Loucy (cell line): ENCODE data around the gene IWS1.

Experiments
- H2AFZ ChIP-seq: fragments of 200-600 bp; sonication (generic); 2 replicates; pipeline ENCODE4 v1.6.0; 2016; ENCODE audit warnings: antibody characterized with exemption, mild to moderate bottlenecking, low read length, moderate library complexity
- H3F3A ChIP-seq: fragments of 200-600 bp; 2 replicates; pipeline ENCODE4 v1.6.0; 2016; ENCODE audit warnings: antibody characterized with exemption, low read depth, mild to moderate bottlenecking
- H3K27me3 ChIP-seq: fragments of 200-600 bp; sonication (generic); 2 replicates; pipeline ENCODE4 v1.6.1; 2014; ENCODE audit warnings: low read length, mild to moderate bottlenecking; ENCODE audit not compliant: insufficient read depth, poor library complexity, severe bottlenecking
- H3K36me3 ChIP-seq: fragments of 200-600 bp; sonication (generic); 2 replicates; pipeline ENCODE4 v1.6.1; 2016; ENCODE audit warnings: low read length; ENCODE audit not compliant: insufficient read depth
- H3K4me1 ChIP-seq: fragments of 200-600 bp; sonication (generic); 2 replicates; pipeline ENCODE4 v1.5.1; 2014; ENCODE audit warnings: low read length, mild to moderate bottlenecking; ENCODE audit not compliant: insufficient read depth, poor library complexity, severe bottlenecking
- H3K4me2 ChIP-seq: fragments of 200-600 bp; sonication (generic); 2 replicates; pipeline ENCODE4 v1.6.0; 2014; ENCODE audit warnings: antibody characterized with exemption, low read length, low read depth, mild to moderate bottlenecking; ENCODE audit not compliant: poor library complexity, severe bottlenecking
- H3K4me3 ChIP-seq: fragments of 200-600 bp; sonication (generic); 2 replicates; pipeline ENCODE4 v1.5.1; 2014; ENCODE audit warnings: low read length, mild to moderate bottlenecking, mixed read lengths; ENCODE audit not compliant: poor library complexity, severe bottlenecking
- H3K79me2 ChIP-seq: fragments of 200-600 bp; sonication (generic); 2 replicates; pipeline ENCODE4 v1.6.1; 2014; ENCODE audit warnings: low read length; ENCODE audit not compliant: insufficient read depth
- H3K9ac ChIP-seq: fragments of 200-600 bp; sonication (generic); 2 replicates; pipeline ENCODE4 v1.6.0; 2014; ENCODE audit warnings: mild to moderate bottlenecking, low read depth, low read length, moderate library complexity; ENCODE audit not compliant: poor library complexity, severe bottlenecking
- H3K9me2 ChIP-seq: fragments of 200-600 bp; sonication (generic); replicated peaks from 2 replicates; pipeline ENCODE4 v1.6.1; 2016; ENCODE audit warnings: low read depth, low read length, mixed read lengths
- H3K9me3 ChIP-seq: fragments of 200-600 bp; sonication (generic); 2 replicates; pipeline ENCODE4 v1.6.1; 2014; ENCODE audit warnings: mild to moderate bottlenecking, antibody characterized with exemption, low read length, low read depth; ENCODE audit not compliant: insufficient read depth
- H4K20me1 ChIP-seq: fragments of 200-600 bp; sonication (generic); 2 replicates; pipeline ENCODE4 v1.6.0; 2014; ENCODE audit warnings: antibody characterized with exemption, low read length, mild to moderate bottlenecking; ENCODE audit not compliant: insufficient read depth, poor library complexity, severe bottlenecking
- EZH2phosphoT487 ChIP-seq: fragments of 200-600 bp; IDR thresholded peaks from 2 replicates; pipeline ENCODE4 v1.6.1; 2018; ENCODE audit warnings: antibody characterized with exemption, mild to moderate bottlenecking, moderate library complexity, borderline replicate concordance
- TF ChIP-seq, protein P1 (sequence below): fragments of 200-600 bp; sonication (generic); conservative IDR thresholded peaks from 2 replicates; pipeline ENCODE4 v1.5.1; 2014; ENCODE audit warnings: mild to moderate bottlenecking, antibody characterized with exemption, low read length

Gene IWS1

GRCh38 chr2:127456960-127457359, 69.3 kb downstream of the IWS1 start:
- Histone ChIP-seq H3K4me3 (no peak overlapping the region), H3K4me1 (no peaks in the 10 kb centered on the region), H3K9ac (no peak overlapping the region), H4K20me1 (no peaks in the 10 kb centered on the region), H3K9me2 (no peaks in the 10 kb centered on the region), H2AFZ (no peak overlapping the region), H3K27me3 (no peaks in the 10 kb centered on the region), H3K4me2 (no peak overlapping the region), H3K9me3 (no peaks in the 10 kb centered on the region), H3K79me2 (no peaks in the 10 kb centered on the region), H3K36me3 (no peaks in the 10 kb centered on the region), H3F3A (no peaks in the 10 kb centered on the region)
- TF ChIP-seq, protein P1, sequence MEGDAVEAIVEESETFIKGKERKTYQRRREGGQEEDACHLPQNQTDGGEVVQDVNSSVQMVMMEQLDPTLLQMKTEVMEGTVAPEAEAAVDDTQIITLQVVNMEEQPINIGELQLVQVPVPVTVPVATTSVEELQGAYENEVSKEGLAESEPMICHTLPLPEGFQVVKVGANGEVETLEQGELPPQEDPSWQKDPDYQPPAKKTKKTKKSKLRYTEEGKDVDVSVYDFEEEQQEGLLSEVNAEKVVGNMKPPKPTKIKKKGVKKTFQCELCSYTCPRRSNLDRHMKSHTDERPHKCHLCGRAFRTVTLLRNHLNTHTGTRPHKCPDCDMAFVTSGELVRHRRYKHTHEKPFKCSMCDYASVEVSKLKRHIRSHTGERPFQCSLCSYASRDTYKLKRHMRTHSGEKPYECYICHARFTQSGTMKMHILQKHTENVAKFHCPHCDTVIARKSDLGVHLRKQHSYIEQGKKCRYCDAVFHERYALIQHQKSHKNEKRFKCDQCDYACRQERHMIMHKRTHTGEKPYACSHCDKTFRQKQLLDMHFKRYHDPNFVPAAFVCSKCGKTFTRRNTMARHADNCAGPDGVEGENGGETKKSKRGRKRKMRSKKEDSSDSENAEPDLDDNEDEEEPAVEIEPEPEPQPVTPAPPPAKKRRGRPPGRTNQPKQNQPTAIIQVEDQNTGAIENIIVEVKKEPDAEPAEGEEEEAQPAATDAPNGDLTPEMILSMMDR = no peak
- no peak for TF ChIP-seq EZH2phosphoT487

DNA sequence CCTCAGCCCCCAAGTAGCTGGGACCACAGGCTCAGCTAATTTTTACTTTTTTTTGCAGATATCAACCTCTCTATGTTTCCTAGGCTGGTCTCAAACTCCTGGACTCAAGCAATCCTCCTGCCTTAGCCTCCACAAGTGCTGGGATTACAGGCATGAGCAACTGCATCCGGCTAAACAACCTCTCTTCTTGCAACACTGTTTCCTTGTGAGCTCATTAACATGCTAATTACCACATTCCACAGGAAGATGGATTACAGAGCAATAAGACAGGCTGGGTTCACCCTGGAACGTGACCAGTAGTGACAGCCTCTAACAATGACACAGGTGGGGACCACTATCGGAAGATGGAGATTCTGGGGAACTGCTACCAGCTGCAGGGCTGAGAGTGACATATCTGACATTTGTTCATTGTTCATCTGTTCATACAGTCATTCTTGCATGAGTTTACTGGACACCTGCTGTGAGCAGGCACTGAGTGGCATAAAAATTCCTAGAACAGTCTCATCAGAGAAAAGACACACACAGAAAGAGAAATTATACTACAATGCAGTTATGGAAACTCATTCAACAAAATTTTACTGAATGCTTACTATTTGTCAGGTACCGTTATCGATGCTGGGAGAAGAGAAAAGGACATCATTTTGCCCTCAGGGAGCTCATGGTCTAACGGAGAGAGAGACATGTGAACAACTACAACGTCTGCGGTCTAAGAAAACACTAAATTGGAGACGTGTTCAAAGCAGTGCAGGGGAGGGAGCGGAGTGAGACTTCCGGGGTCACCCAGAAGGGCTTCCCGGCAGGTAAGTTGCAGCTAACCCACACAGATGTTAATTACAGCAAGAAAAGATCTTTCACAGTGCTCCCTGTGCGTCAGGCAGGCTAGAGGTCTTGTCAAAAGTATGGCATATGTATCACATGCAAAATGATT, 70.5 kb downstream of the IWS1 start:
- Histone ChIP-seq H3K4me3 (no peak overlapping the region), H3K36me3 (no peaks in the 10 kb centered on the region), H3K9ac (no peak overlapping the region), H3K4me2 (no peak overlapping the region), H2AFZ (no peak overlapping the region), H3K4me1 (no peaks in the 10 kb centered on the region), H3F3A (no peaks in the 10 kb centered on the region), H3K79me2 (no peaks in the 10 kb centered on the region), H4K20me1 (no peaks in the 10 kb centered on the region), H3K9me2 (no peaks in the 10 kb centered on the region), H3K27me3 (no peaks in the 10 kb centered on the region), H3K9me3 (no peaks in the 10 kb centered on the region)
- TF ChIP-seq EZH2phosphoT487 = no peak

GRCh38 chr2:127454595-127455565, 71.4 kb downstream of the IWS1 start:
- H3K4me2 ChIP-seq = no peak overlapping the region
- no peaks in the 10 kb centered on the region for H3F3A ChIP-seq
- H2AFZ ChIP-seq = no peak overlapping the region
- H3K79me2 ChIP-seq = no peaks in the 10 kb centered on the region
- H3K27me3 ChIP-seq = no peaks in the 10 kb centered on the region
- TF ChIP-seq, protein P1 = no peak
- no peak for TF ChIP-seq EZH2phosphoT487
- no peaks in the 10 kb centered on the region for H3K9me3 ChIP-seq
- no peak overlapping the region for H3K4me3 ChIP-seq
- H3K36me3 ChIP-seq = no peaks in the 10 kb centered on the region
- H3K9me2 ChIP-seq = no peaks in the 10 kb centered on the region
- no peaks in the 10 kb centered on the region for H3K4me1 ChIP-seq
- no peak overlapping the region for H3K9ac ChIP-seq
- no peaks in the 10 kb centered on the region for H4K20me1 ChIP-seq
